Ovary (tissue), 9 donors: Measurements from ENCODE around the gene PSMD11. TPM values are rescaled to one million over a fixed set of nuclear protein-coding genes. Genes with fewer than 3 reads are reported as not detected.

Experiments
- DNase-seq, 5 donors: peaks; one replicate each; pipeline ENCODE4 v3.0.0-alpha.2; 2019 to 2020
- H3K27ac ChIP-seq, 2 donors: fragments of 200-600 bp; one replicate each; pipeline versions ENCODE4 v1.5.1 to v1.8.0; 2019 to 2022
- H3K27me3 ChIP-seq: fragments of 200-600 bp; one replicate; pipeline ENCODE4 v1.8.0; 2022
- H3K36me3 ChIP-seq: fragments of 200-600 bp; sonication (generic); one replicate; pipeline ENCODE4 v1.5.1; 2019
- H3K4me1 ChIP-seq: one replicate; pipeline ENCODE4 v1.8.1; 2013; ENCODE audit warnings: mild to moderate bottlenecking, moderate library complexity; ENCODE audit not compliant: insufficient read depth
- H3K4me3 ChIP-seq: fragments of 200-600 bp; sonication (generic); one replicate; pipeline ENCODE4 v1.5.1; 2017
- H3K9me3 ChIP-seq, 2 donors: fragments of 200-600 bp in 1 of 2; sonication (generic) in 1 of 2; one replicate each; pipeline versions ENCODE4 v1.5.1 to v1.8.1; 2013 to 2019; ENCODE audit warnings: mild to moderate bottlenecking in 1 of 2, moderate library complexity in 1 of 2
- CTCF ChIP-seq, 3 donors: fragments of 450-650 bp in 2 of 3; fragments of 200-600 bp in 1 of 3; IDR thresholded peaks; one replicate each; pipeline versions ENCODE4 v1.5.1 to v1.8.0; 2016 to 2022; ENCODE audit warnings: antibody characterized with exemption in 3 of 3, mild to moderate bottlenecking in 1 of 3
- EP300 ChIP-seq: sonication (generic); formaldehyde crosslinking; IDR thresholded peaks from one replicate; pipeline ENCODE4 v1.6.1; 2017; ENCODE audit warnings: antibody characterized with exemption
- POLR2A ChIP-seq: fragments of 450-650 bp; IDR thresholded peaks from one replicate; pipeline ENCODE4 v1.6.1; 2017; ENCODE audit warnings: antibody characterized with exemption, mild to moderate bottlenecking, moderate library complexity
- WGBS, 3 donors: extraction: QIAGEN DNeasy Blood & Tissue Kit in 1 of 3; methylation state at CpG; one replicate each; pipeline versions ENCODE4 v1.1.5 to v1.1.7; 2013 to 2017; 5-methylcytosine and 5-hydroxymethylcytosine counted together
- intact Hi-C, 4 donors: fragments of 100-400 bp; cut with DNase I; formaldehyde crosslinking; loops; one replicate each; pipeline versions ENCODE4 v1.11.0 to v1.15.1; 2022 to 2023
- polyA plus RNA-seq, 2 donors: library from polyadenylated mRNA; stranded (reverse); fragments of 200-250 nt in 1 of 2; fragments of 350-450 nt in 1 of 2; fragmentation: Illumina TruSeq in 1 of 2; extraction: RNeasy Lipid Tissue Mini Kit (QIAGEN cat#74804) in 1 of 2; gene quantifications; one replicate each; pipeline ENCODE4 v1.2.3, GENCODE V29; 2013 to 2014
- total RNA-seq, 7 donors: library from RNA; depleted of rRNA in 2 of 7; stranded (reverse); fragments of >200 nt in 2 of 7; fragmentation: NEBNext Ultra II Directional in 3 of 7; extraction: Animal tissue kit (Norgen Biotek cat#: 25700) in 3 of 7; gene quantifications; one replicate each; pipeline versions ENCODE4 v1.1.0 to v1.2.4, GENCODE V29; 2016 to 2023
- donor health status: DM: no; HTN: no; CAD: no; lungs with moderate emphysema.
- donor health status: DM: no; HTN: no; CAD: no.
- donor health status: Bipolar disorder and iron deficiency.
- donor health status: DM: yes; HTN: yes; CAD: no.
- donor health status: DM: no; HTN: no; CAD: no.
- donor health status: DM: yes; HTN: yes; CAD: no.

Gene PSMD11
- total and polyA plus RNA-seq, 9 donors = 20.1 to 83.0 (median 53.4) TPM

GRCh38 chr17:32461498-32461852 is 17.2 kb downstream of the PSMD11 start:
- TF ChIP-seq EP300 = no peak
- TF ChIP-seq CTCF (IDR thresholded peaks at IDR 0.05) = no peak
- TF ChIP-seq POLR2A = no peak
- Histone ChIP-seq H3K4me1 (no peaks in the 10 kb centered on the region), H3K4me3 (no peak overlapping the region), H3K36me3 (no peaks in the 10 kb centered on the region), H3K27me3 (no peaks in the 10 kb centered on the region), H3K9me3 (no peaks in the 10 kb centered on the region), H3K27ac (no peak overlapping the region)
- intact Hi-C loops = no loop called here
- WGBS, 3 donors = 59 to 68% (median 62%) methylated on average over 4 of the region's 4 CpGs
- DNase-seq = no peak

GRCh38 chr17:32461853-32462617 is 17.7 kb downstream of the PSMD11 start:
- Histone ChIP-seq H3K4me3 (no peak overlapping the region), H3K27me3 (no peaks in the 10 kb centered on the region), H3K4me1 (no peaks in the 10 kb centered on the region), H3K36me3 (no peaks in the 10 kb centered on the region), H3K27ac (no peak overlapping the region), H3K9me3 (no peaks in the 10 kb centered on the region)
- 53 to 63% (median 61%) methylated on average over 1 of the region's 1 CpG for WGBS, 3 donors
- intact Hi-C loops = no loop called here
- peak; percentile 30 to 61 (median 56) for DNase-seq
- TF ChIP-seq POLR2A = no peak
- peak; percentile 20 to 46 (median 23) for TF ChIP-seq CTCF (IDR thresholded peaks at IDR 0.05)

GRCh38 chr17:32463304-32463703 is 19.0 kb downstream of the PSMD11 start:
- TF ChIP-seq EP300 = no peak
- TF ChIP-seq POLR2A = no peak
- TF ChIP-seq CTCF (IDR thresholded peaks at IDR 0.05) = no peak
- Histone ChIP-seq H3K27ac (no peak overlapping the region), H3K9me3 (no peaks in the 10 kb centered on the region), H3K4me3 (no peak overlapping the region), H3K27me3 (no peaks in the 10 kb centered on the region), H3K36me3 (no peaks in the 10 kb centered on the region), H3K4me1 (no peaks in the 10 kb centered on the region)
- no peak for DNase-seq
- 93 to 95% (median 94%) methylated on average over 3 of the region's 3 CpGs for whole genome bisulfite sequencing, 3 donors
- intact Hi-C loops = no loop called here

GRCh38 chr17:32464374-32464773 is 20.1 kb downstream of the PSMD11 start:
- TF ChIP-seq POLR2A (no peak), CTCF (IDR thresholded peaks at IDR 0.05) (no peak), EP300 (no peak)
- H3K36me3 ChIP-seq = no peaks in the 10 kb centered on the region
- H3K27ac ChIP-seq = no peak overlapping the region
- H3K27me3 ChIP-seq = no peaks in the 10 kb centered on the region
- no peak for DNase-seq
- no peak overlapping the region for H3K4me3 ChIP-seq
- H3K9me3 ChIP-seq = no peaks in the 10 kb centered on the region
- no peaks in the 10 kb centered on the region for H3K4me1 ChIP-seq
- WGBS, 3 donors = 67 to 87% (median 73%) methylated on average over 1 of the region's 1 CpG
- intact Hi-C loops = no loop called here
